ENCODE measurements around the gene CLEC5A.

Gene CLEC5A

DNA sequence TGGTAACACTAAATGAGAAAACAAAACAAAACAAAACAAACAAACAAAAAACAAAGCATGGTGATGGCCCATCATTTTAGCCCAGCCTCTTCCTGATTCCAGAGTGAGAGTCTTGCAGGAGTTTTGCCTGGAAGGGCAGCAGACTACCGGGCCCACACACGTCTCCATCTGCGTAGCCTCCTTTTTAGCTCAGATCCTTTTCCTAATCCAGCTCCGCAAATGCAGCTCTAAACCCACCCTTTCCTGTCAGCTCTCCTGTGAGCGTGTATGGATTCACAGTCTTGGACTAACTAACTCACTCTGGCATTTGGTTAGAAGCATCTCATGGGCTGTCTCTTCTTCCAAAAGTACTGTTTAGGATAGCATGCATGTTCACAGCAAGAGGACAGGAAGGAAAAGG, 16.6 kb downstream of the CLEC5A start:
- in situ Hi-C loops (cut with MboI; ENCODE audit: low pct_unique_long_range_greater_than_20kb, low sequenced_read_pairs, unreplicated experiment): no loop called here
- no peak for DNase-seq (ENCODE audit: low spot score)
- TF ChIP-seq, protein P1, sequence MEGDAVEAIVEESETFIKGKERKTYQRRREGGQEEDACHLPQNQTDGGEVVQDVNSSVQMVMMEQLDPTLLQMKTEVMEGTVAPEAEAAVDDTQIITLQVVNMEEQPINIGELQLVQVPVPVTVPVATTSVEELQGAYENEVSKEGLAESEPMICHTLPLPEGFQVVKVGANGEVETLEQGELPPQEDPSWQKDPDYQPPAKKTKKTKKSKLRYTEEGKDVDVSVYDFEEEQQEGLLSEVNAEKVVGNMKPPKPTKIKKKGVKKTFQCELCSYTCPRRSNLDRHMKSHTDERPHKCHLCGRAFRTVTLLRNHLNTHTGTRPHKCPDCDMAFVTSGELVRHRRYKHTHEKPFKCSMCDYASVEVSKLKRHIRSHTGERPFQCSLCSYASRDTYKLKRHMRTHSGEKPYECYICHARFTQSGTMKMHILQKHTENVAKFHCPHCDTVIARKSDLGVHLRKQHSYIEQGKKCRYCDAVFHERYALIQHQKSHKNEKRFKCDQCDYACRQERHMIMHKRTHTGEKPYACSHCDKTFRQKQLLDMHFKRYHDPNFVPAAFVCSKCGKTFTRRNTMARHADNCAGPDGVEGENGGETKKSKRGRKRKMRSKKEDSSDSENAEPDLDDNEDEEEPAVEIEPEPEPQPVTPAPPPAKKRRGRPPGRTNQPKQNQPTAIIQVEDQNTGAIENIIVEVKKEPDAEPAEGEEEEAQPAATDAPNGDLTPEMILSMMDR (IDR thresholded peaks at IDR 0.05; ENCODE audit: extremely low read depth, insufficient read depth, missing control alignments): no peak

DNA sequence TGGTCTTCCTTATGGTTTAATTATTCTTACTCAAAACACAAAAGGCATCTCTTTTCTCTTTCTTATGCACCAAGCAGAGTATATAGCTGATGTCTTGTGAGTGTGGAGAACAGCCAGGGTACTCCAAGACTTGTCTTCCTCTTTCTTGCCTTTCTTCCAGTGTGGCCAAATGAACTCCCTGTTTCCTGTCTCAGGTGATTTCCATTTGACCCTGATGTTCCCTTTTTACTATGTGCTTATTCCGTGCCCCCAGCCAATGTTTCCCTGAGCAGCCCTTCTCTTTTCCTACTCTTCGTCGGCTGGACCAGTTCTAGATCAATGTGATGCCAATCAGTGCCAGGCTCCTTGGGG, 18.0 kb downstream of the CLEC5A start:
- TF ChIP-seq, protein P1 (IDR thresholded peaks at IDR 0.05; ENCODE audit: extremely low read depth, insufficient read depth, missing control alignments): no peak
- no peak for DNase-seq (ENCODE audit: low spot score)
- in situ Hi-C loops (cut with MboI; ENCODE audit: low pct_unique_long_range_greater_than_20kb, low sequenced_read_pairs, unreplicated experiment): no loop called here

DNA sequence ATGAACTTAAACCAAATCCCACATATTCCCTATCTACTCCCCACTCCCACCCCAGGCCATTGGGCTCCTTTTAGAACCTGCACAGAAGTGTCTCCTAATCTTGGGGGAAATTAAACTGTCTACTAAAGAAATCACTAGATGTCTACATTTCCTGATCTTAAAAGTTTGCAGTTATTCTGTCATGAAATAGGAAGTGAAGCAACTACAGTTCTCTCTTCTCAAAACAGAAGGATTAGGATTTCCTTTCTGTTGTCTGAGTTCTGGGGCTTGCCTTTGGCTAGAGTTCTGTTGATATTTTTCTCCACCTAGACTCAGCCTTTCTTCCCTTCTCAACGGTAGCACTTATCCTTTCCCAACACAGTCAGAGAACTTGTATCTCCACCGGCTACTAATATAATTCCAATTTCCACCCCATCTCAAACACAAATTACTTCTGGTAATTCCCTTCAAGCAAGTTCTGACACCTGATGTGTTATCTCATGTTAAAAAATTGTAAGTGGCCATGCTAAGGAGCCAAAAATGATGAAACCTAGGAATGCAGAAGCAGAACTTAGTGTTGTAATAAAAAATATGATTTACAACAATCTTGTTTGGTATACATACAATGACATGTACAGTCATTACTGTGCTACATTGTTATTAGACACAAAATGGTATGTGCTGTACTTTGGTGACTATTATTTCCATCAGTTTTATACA, 18.5 kb downstream of the CLEC5A start:
- DNase-seq (ENCODE audit: low spot score): no peak
- TF ChIP-seq, protein P1 (IDR thresholded peaks at IDR 0.05; ENCODE audit: extremely low read depth, insufficient read depth, missing control alignments): no peak
- in situ Hi-C loops (cut with MboI; ENCODE audit: low pct_unique_long_range_greater_than_20kb, low sequenced_read_pairs, unreplicated experiment): no loop called here

DNA sequence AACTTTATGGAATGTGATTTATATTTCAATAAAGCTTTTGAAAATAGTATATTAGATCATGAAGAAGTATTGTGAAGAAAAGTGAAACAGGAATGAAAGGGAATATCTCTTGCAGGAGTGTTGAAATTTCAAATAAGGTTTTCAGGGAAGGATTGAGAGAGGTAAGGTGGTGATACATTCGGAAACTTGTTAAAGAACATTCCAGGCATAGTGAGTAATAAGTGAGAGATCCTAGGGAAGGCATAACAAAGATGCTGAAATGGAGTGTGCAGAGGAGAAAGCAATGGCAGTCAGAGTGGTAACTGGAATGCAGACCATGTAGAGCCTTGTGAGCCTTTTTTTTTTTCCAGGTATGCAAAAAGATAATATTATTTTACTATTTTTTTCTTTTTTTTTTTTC, 26.5 kb downstream of the CLEC5A start:
- TF ChIP-seq, protein P1 (IDR thresholded peaks at IDR 0.05; ENCODE audit: extremely low read depth, insufficient read depth, missing control alignments): no peak
- in situ Hi-C loops (cut with MboI; ENCODE audit: low pct_unique_long_range_greater_than_20kb, low sequenced_read_pairs, unreplicated experiment): no loop called here
- no peak for DNase-seq (ENCODE audit: low spot score)

DNA sequence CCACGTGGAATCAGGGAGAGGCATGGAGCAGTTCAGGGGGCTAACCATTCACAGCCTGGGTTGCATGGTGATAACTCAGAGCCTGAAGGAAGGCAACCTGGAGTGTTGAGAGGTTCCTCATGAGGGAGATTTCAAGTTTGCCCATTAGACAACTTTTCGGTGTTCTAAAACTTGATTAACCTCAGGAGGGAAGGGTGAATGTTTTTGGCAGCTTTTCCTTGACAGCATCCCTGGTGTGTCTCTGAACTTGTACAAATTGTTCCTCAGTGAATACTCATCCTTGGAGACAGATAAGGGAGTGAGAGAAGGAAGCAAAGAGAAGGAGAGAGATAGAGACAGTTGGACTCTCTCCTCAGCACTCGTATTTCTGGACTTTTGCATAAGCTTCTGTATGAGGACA, 30.7 kb downstream of the CLEC5A start, which contains the start of gene OR9A4:
OR9A4 (plus strand) TSS at position 301 of the 400 bp plus-strand sequence. CDS start 2,477 bp downstream, outside the sequence.
- in situ Hi-C loops (cut with MboI; ENCODE audit: low pct_unique_long_range_greater_than_20kb, low sequenced_read_pairs, unreplicated experiment): no loop called here
- TF ChIP-seq, protein P1 (IDR thresholded peaks at IDR 0.05; ENCODE audit: extremely low read depth, insufficient read depth, missing control alignments): no peak
- no peak for DNase-seq (ENCODE audit: low spot score)

DNA sequence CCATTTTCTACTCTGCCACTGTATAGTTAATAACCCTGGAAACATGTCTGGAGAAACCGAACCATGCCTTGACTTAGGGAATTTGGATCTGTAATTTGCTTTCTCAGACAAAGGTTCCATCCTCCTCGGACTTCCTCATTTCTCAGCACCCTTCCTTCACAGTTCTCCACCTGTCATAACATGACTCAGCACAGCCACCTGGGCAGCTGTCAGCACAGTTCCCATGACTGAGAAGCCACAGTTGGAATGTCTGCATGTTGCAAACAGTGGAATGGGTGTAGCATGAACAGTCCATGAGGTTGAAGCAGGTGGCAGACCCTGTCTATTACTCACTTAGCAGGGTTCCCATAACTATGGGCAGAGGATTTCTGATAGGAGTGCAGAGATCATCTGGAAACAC, 31.2 kb downstream of the CLEC5A start:
- DNase-seq (ENCODE audit: low spot score): no peak
- TF ChIP-seq, protein P1 (IDR thresholded peaks at IDR 0.05; ENCODE audit: extremely low read depth, insufficient read depth, missing control alignments): no peak
- in situ Hi-C loops (cut with MboI; ENCODE audit: low pct_unique_long_range_greater_than_20kb, low sequenced_read_pairs, unreplicated experiment): no loop called here
